ENCODE data around the gene ABR. TPM values are rescaled to one million over a fixed set of nuclear protein-coding genes. Genes with fewer than 3 reads are reported as not detected.
"Not testable (repeated sequence)": the region's sequence is repeated elsewhere in the genome, so short reads cannot be mapped to it uniquely, and the experiment has no call there.

The ABR gene
- total RNA-seq, 4 donors from 2014 or later, result 286 to 1,099 (median 522) TPM

- in situ Hi-C loops (cut with MboI; ENCODE audit: low pct_ligation_motif_present in 1 of 4, low pct_unique_long_range_greater_than_20kb in 1 of 4, low sequenced_read_pairs in 3 of 4) (no loop called here), intact Hi-C loops (cut with DNase I; ENCODE audit: low total_unique reads) (loop anchor here (10.0 kb wide), 2 partner anchors 62 to 92 kb away; no protein-coding TSS in a partner anchor)
- DNase-seq, result no peak
- H3K36me3 ChIP-seq, result no peaks in the 10 kb centered on the region
- 71 to 78% methylated on average over 5 to 6 of the region's 6 CpGs for WGBS, 2 donors (ENCODE audit: low coverage in 1 of 2)
- no peaks in the 10 kb centered on the region for H3K9me3 ChIP-seq
- peaks cover 34% of the 10 kb centered on the region for H3K27me3 ChIP-seq
- peak overlapping the region; percentile 80 to 91 (median 90) for H3K27ac ChIP-seq
- TF ChIP-seq CTCF (IDR thresholded peaks at IDR 0.05) (no peak), POLR2A (IDR thresholded peaks at IDR 0.05) (no peak), POLR2AphosphoS5 (IDR thresholded peaks at IDR 0.05) (no peak), EP300 (IDR thresholded peaks at IDR 0.05; ENCODE audit: low read depth) (no peak)
- H3K4me1 ChIP-seq, result peaks cover 0 to 34% (median 20%) of the 10 kb centered on the region in 4 donors
- H3K4me3 ChIP-seq, result no peak overlapping the region
These were observed 203.5 kb downstream of the ABR start for GRCh38 chr17:976312-976711.

GRCh38 chr17:975371-975915 lies 204.3 kb downstream of the ABR start:
- Histone ChIP-seq H3K9me3 (no peaks in the 10 kb centered on the region), H3K36me3 (no peaks in the 10 kb centered on the region), H3K4me1 (peaks cover 0 to 30% (median 15%) of the 10 kb centered on the region in 4 donors), H3K27ac (peak overlapping the region in 3 of 4 donors; percentile 90 to 91 (median 91)), H3K27me3 (peaks cover 37% of the 10 kb centered on the region), H3K4me3 (no peak overlapping the region)
- DNase-seq, result no peak
- intact Hi-C loops (cut with DNase I; ENCODE audit: low total_unique reads), result loop anchor here (10.0 kb wide), 2 partner anchors 61 to 91 kb away; no protein-coding TSS in a partner anchor
- TF ChIP-seq POLR2AphosphoS5 (IDR thresholded peaks at IDR 0.05) (no peak), POLR2A (IDR thresholded peaks at IDR 0.05) (no peak)
- in situ Hi-C loops (cut with MboI; ENCODE audit: low pct_ligation_motif_present in 1 of 4, low pct_unique_long_range_greater_than_20kb in 1 of 4, low sequenced_read_pairs in 3 of 4), result no loop called here
- WGBS, 2 donors (ENCODE audit: low coverage in 1 of 2), result 57 to 80% methylated on average over 1 to 5 of the region's 5 CpGs

- H3K27ac ChIP-seq, result peak overlapping the region in 3 of 4 donors; percentile 90 to 91 (median 91)
- H3K9me3 ChIP-seq; in situ Hi-C loops (cut with MboI; ENCODE audit: low pct_ligation_motif_present in 1 of 4, low pct_unique_long_range_greater_than_20kb in 1 of 4, low sequenced_read_pairs in 3 of 4); H3K4me3 ChIP-seq; DNase-seq; H3K36me3 ChIP-seq: not testable (repeated sequence)
- WGBS, 2 donors (ENCODE audit: low coverage in 1 of 2), result 65 to 80% methylated on average over 2 of the region's 2 CpGs
- peaks cover 43% of the 10 kb centered on the region for H3K27me3 ChIP-seq
- peaks cover 0 to 27% (median 9%) of the 10 kb centered on the region in 4 donors for H3K4me1 ChIP-seq
- intact Hi-C loops (cut with DNase I; ENCODE audit: low total_unique reads), result loop anchor here (10.0 kb wide), 2 partner anchors 60 to 90 kb away; no protein-coding TSS in a partner anchor
These were observed 205.0 kb downstream of the ABR start for GRCh38 chr17:974778-975177.

GRCh38 chr17:973053-973452 lies 206.7 kb downstream of the ABR start:
- intact Hi-C loops (cut with DNase I; ENCODE audit: low total_unique reads), result loop anchor here (10.0 kb wide), 2 partner anchors 58 to 88 kb away; no protein-coding TSS in a partner anchor
- Histone ChIP-seq H3K36me3 (no peaks in the 10 kb centered on the region), H3K27me3 (peaks cover 49% of the 10 kb centered on the region), H3K9me3 (no peaks in the 10 kb centered on the region), H3K4me1 (peaks cover 0 to 30% (median 4%) of the 10 kb centered on the region in 4 donors), H3K4me3 (no peak overlapping the region), H3K27ac (peak overlapping the region in 2 of 4 donors; percentile 11 to 34)
- no peak for DNase-seq
- TF ChIP-seq POLR2A (IDR thresholded peaks at IDR 0.05) (no peak), POLR2AphosphoS5 (IDR thresholded peaks at IDR 0.05) (no peak), CTCF (IDR thresholded peaks at IDR 0.05) (no peak), EP300 (IDR thresholded peaks at IDR 0.05; ENCODE audit: low read depth) (no peak)
- WGBS, 2 donors (ENCODE audit: low coverage in 1 of 2), result 74 to 83% methylated on average over 1 to 12 of the region's 12 CpGs
- in situ Hi-C loops (cut with MboI; ENCODE audit: low pct_ligation_motif_present in 1 of 4, low pct_unique_long_range_greater_than_20kb in 1 of 4, low sequenced_read_pairs in 3 of 4), result no loop called here

GRCh38 chr17:971861-972260 lies 207.9 kb downstream of the ABR start:
- H3K4me3 ChIP-seq; H3K9me3 ChIP-seq; H3K36me3 ChIP-seq; in situ Hi-C loops (cut with MboI; ENCODE audit: low pct_ligation_motif_present in 1 of 4, low pct_unique_long_range_greater_than_20kb in 1 of 4, low sequenced_read_pairs in 3 of 4); H3K27ac ChIP-seq; DNase-seq: not testable (repeated sequence)
- WGBS, 2 donors (ENCODE audit: low coverage in 1 of 2), result 86 to 90% methylated on average over 2 to 14 of the region's 14 CpGs
- intact Hi-C loops (cut with DNase I; ENCODE audit: low total_unique reads), result loop anchor here (10.0 kb wide), 2 partner anchors 57 to 87 kb away; no protein-coding TSS in a partner anchor
- peaks cover 0 to 30% (median 4%) of the 10 kb centered on the region in 4 donors for H3K4me1 ChIP-seq
- H3K27me3 ChIP-seq, result peaks cover 37% of the 10 kb centered on the region

All from transverse colon (tissue), 4 donors.